ENCODE results near the gene PGBD5. TPM values are rescaled to one million over a fixed set of nuclear protein-coding genes. Genes with fewer than 3 reads are reported as not detected.

The PGBD5 gene
- total and polyA plus RNA-seq, 8 donors: 2.8 to 17.2 (median 10.4) TPM

DNA sequence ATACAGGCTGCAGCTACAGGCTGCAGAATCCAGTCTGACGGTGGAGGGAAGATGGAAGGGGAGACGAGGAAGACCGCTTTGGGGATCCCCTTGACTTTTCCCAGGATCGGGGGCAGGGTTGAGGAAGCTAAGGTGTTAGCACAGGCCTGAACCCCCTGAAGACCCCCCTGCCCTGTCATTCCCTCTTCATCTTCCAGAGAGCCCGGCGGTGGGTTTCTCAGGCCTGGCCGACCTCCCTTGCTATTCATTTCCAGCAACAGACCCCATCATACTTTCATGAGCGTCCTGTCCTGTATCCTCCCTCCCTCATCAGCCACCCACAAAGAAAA is 112.0 kb downstream of the PGBD5 start:
- no peak for FAIRE-seq

GRCh38 chr1:230313453-230314141 is 112.5 kb downstream of the PGBD5 start:
- no peaks in the 10 kb centered on the region for H3K4me1 ChIP-seq
- 70 to 75% methylated on average over 12 of the region's 12 CpGs for WGBS, 2 donors
- ATAC-seq: no peak
- H3K36me3 ChIP-seq: no peaks in the 10 kb centered on the region
- FAIRE-seq: no peak
- intact Hi-C loops (cut with DNase I): loop anchor here in 2 of 3 donors (5.0 to 10.0 kb wide), 2 partner anchors 651 to 659 kb away; no protein-coding TSS in a partner anchor
- no peak overlapping the region for H3K4me3 ChIP-seq
- H3K27me3 ChIP-seq: no peaks in the 10 kb centered on the region
- no peak for TF ChIP-seq CTCF (IDR thresholded peaks at IDR 0.05)
- DNase-seq: no peak
- no peak overlapping the region for H3K27ac ChIP-seq
- no peaks in the 10 kb centered on the region for H3K9me3 ChIP-seq

More for the DNA sequence above, 112.0 kb downstream of the PGBD5 start:
- ATAC-seq (no peak), DNase-seq (no peak)
- Histone ChIP-seq H3K36me3 (no peaks in the 10 kb centered on the region), H3K27me3 (no peaks in the 10 kb centered on the region), H3K27ac (no peak overlapping the region), H3K9me3 (no peaks in the 10 kb centered on the region), H3K4me3 (no peak overlapping the region), H3K4me1 (no peaks in the 10 kb centered on the region)
- TF ChIP-seq CTCF (IDR thresholded peaks at IDR 0.05): no peak
- 88 to 89% methylated on average over 8 of the region's 8 CpGs for WGBS, 2 donors
- intact Hi-C loops (cut with DNase I): loop anchor here in 2 of 3 donors (5.0 to 10.0 kb wide), 2 partner anchors 652 to 659 kb away; no protein-coding TSS in a partner anchor

GRCh38 chr1:230312676-230313075 is 113.5 kb downstream of the PGBD5 start:
- ATAC-seq (no peak), FAIRE-seq (no peak), DNase-seq (no peak)
- H3K27ac ChIP-seq: no peak overlapping the region
- H3K4me1 ChIP-seq: no peaks in the 10 kb centered on the region
- H3K36me3 ChIP-seq: no peaks in the 10 kb centered on the region
- intact Hi-C loops (cut with DNase I): loop anchor here in 2 of 3 donors (5.0 to 10.0 kb wide), 2 partner anchors 650 to 658 kb away; no protein-coding TSS in a partner anchor
- no peak for TF ChIP-seq CTCF (IDR thresholded peaks at IDR 0.05)
- no peaks in the 10 kb centered on the region for H3K27me3 ChIP-seq
- no peaks in the 10 kb centered on the region for H3K9me3 ChIP-seq
- H3K4me3 ChIP-seq: no peak overlapping the region
- WGBS, 2 donors: 52 to 61% methylated on average over 3 of the region's 3 CpGs

DNA sequence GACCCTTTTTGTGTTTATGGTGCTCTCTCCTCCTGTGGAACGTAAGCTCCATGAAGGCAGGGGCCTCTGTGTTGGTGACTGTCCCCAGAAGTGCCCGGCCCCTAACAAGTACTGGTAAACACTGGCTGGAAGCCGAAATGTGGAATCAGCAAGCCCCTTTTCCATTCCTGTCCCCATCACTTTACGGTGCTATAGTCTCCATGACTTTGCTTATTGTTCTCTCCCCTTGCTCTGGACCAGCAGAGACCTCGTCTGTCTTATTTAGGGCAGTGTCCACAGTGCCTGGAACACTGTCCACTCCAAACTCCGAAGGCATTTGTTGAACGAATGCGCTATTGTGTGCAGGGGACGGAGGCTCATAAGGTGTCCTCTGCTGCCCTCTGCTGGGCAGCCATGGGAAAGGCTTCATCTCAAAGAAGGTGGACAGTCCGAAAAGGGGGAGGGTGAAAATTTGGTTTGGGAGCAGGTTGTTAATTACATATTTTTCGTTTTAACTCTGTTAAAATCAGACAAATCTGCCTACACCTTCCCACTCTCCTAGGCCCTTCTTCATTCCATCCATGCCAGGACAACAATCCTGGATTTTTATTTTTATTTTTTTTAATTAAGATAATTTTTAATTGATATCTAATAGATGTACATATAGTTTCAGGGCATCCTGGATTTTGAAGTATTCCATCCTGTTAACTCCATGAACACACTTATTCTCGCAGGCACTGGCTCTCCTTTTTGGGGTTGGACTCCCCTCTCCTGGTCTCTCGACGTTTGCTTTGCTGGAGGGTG is 115.6 kb downstream of the PGBD5 start:
- Histone ChIP-seq H3K4me1 (no peaks in the 10 kb centered on the region), H3K36me3 (no peaks in the 10 kb centered on the region), H3K9me3 (no peaks in the 10 kb centered on the region), H3K27ac (no peak overlapping the region), H3K27me3 (no peaks in the 10 kb centered on the region), H3K4me3 (no peak overlapping the region)
- intact Hi-C loops (cut with DNase I): loop anchor here in 2 of 3 donors (5.0 to 10.0 kb wide), 2 partner anchors 648 to 656 kb away; no protein-coding TSS in a partner anchor
- FAIRE-seq (peak; percentile 57), ATAC-seq (peak; percentile 73 to 94 (median 88)), DNase-seq (peak in 5 of 6 donors; percentile 57 to 88 (median 77))
- 32 to 38% methylated on average over 14 of the region's 14 CpGs for WGBS, 2 donors
- peak; percentile 78 to 88 (median 85) for TF ChIP-seq CTCF (IDR thresholded peaks at IDR 0.05)

Measured in pancreas (tissue), 10 donors.